Glomerular visceral epithelial cell (primary cell): ENCODE measurements around the gene SLC25A22.
A peak's percentile ranks its signal among the peaks of the same experiment; 100 is the strongest.

Source experiments
- DNase-seq: peaks from one replicate; pipeline ENCODE4 v3.0.0-alpha.2; 2016; ENCODE audit errors: extremely low spot score

The SLC25A22 gene

DNA sequence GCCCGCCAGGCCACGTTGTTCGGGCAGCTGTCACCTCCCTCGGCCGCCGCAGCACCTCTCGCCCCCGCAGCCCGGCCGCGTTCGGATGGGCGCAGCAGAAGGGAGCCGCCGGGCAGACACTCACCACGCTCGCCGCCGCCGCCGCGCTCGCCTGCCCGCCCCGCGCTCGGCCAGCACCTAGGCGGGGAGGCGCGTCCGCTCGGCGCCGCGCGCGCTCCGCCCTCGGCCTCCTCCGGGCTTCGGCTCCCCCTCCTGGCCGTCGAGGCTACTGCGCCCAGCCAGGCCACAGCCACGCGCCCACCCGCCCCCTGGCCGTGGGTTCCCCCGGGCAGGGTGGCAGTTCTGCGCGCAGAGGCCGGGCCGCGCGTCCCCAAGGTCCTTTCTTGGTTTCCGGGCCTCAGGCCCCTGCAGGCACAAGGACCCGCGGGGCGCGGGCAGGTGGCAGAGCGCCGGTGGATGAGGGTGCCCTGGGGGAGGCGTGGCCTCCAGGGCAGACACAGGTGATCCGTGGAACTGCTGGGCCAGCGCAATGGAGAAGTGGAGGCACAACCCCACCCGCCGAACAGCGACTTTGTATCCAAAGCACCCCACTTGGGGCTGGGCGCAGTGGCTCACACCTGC is at the start of gene SLC25A22:
TSS of gene SLC25A22 (minus strand) at position 189 of the 621 bp plus-strand sequence. CDS start 3,275 bp downstream, outside the sequence.
- peak; percentile 81 for DNase-seq

DNA sequence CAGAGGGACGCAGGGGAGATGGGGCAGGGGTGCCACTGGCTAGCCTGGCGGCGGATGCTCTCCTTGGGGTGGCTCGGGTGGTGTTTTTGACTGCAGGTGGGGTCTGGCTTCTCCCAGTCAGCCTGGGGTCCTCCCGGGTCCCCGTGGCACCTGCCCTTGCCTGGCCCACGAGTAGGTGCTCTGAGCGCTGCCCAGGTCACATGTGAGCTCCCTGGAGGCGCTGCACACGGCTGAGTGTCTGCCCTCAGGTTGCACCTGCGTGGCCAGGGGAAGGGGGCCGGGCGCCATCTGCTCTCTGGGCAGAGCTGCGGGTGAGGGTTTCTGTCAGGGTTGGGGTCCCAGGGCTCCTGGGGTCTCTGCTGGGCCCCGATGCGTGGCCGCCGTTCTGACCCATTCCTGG is 49.8 kb upstream of the SLC25A22 start:
- no peak for DNase-seq

DNA sequence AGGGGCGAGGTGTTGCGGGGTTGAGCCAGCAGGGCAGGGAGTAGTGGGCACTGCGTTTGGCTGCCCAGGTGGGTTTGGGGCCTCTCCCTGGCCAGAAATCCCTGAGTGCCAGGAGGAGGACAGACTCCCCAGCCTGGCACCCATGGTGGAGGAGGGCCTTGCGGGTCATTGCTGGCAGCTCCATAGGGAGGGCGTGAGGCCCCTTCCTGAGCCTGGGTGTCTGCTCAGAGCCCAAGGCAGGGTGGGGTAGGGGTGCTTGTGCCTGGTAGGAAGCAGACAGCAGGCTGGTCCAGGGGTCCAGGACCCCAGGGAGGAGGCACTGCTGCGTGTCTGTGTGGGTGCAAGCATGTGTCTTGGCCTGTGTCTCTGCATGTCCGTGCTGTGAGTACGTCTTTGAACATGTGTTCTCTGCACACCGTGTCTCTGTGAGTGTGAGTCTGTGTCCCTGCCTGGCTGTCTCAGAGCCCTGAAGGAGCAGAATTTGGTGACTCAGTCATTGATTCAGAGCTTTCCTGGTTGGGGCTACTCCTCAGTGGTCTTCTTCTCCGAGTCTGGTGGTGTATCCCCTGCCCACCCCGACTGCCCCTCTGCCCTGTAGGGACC is 48.5 kb upstream of the SLC25A22 start:
- no peak for DNase-seq

GRCh38 chr11:845872-846495 is 47.9 kb upstream of the SLC25A22 start:
- DNase-seq = peak; percentile 55

GRCh38 chr11:844693-845644 is 46.9 kb upstream of the SLC25A22 start:
- peak; percentile 94 for DNase-seq

DNA sequence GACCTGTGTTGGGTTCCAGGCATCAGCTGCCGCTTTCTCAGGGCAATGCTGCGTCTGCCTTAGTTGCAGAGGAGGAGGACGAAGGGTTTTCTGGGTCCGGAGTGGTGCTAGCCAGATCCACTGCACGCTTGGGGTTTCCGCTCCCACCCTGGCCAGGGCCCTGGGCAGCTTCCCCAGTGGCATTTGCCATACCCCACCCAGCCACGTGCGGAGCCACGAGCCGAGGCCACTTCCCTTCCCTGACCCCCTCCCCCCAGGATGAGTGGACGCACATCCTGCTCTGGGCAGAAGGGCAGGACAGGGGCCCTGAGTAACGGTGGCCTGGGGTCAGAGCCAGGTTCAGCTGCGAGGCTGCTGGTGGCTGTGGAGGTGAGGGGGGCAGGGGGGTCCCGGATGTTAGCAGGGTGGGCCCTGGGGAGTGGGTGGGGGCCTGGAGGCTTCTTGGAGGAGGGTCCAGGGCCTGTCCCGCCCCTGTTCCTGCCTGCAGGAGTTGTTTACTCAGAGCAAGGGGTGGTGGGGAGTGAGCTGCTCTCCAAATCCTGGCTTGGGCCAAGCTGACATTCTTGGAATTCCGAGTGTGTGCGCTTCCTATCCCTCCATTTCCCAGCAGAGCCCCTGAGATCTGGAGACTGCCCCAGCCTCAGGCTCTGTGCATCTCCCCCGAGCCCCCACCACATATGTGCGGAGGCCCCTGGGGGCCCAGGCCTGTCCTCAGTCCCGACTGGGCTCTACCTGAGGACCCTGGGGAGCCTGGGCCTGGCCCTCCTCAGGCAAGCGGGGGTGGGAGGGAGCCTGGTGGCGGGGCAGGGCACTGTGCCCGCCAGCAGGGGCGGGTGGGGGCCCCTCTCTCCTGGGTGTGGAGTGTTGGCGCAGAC is 46.0 kb upstream of the SLC25A22 start:
- peak; percentile 92 for DNase-seq

GRCh38 chr11:843086-843734 is 45.1 kb upstream of the SLC25A22 start:
- no peak for DNase-seq

- DNase-seq = peak; percentile 85
Observed at GRCh38 chr11:842370-843002, 44.4 kb upstream of the SLC25A22 start, which contains the start of the genes POLR2L and TSPAN4. TSS of gene POLR2L (minus strand) at chr11:842529. CDS start at chr11:842508, 21 bp downstream. TSS of gene TSPAN4 (plus strand) at chr11:842852. CDS start at chr11:850305, 7,453 bp downstream.

GRCh38 chr11:841981-842369 is 43.9 kb upstream of the SLC25A22 start:
- no peak for DNase-seq

- no peak for DNase-seq
Observed at GRCh38 chr11:839875-840617, 42.0 kb upstream of the SLC25A22 start.

- DNase-seq = no peak
Observed at GRCh38 chr11:839280-839623, 41.2 kb upstream of the SLC25A22 start.

DNA sequence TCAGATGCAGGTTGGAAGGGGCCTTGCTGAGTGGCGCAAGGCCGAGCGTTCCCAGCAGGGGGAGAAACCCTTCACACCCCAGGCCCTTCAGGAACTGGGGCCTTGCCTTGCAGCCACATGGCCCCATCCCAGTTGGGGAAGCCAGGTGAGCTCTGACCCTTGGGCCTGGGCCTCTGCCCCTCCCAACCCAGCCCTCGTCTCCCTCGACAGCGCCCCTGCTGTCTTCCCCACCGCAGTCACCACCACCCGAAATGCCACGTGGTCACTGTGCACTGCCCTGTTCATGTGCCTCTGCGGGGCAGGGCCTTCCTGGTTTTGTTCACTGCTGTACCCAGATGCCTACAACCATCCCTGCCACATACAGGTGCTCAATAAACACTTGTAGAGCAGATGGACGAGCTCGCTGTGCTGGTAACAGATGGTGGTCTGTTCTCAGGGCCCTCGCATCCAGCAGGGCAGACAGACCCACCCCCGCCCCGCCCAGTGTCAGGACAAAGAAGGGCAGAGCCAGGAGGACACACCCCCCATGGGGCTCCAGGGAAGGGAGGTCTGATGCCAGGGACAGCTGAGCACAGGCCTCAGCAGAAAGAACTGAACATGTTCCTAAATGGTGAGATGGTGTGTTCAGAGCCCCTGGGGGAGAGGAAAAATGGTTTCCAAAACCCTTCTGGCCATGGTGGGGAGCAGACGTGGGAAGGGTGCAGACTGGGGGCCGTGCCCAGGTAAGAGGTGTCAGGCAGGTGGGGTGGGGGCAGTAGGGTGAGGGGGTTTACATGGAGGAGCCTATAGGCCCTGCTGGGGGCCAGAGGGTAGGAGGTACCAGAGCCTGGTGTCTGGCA is 40.6 kb upstream of the SLC25A22 start:
- DNase-seq = no peak

GRCh38 chr11:837990-838307 is 39.9 kb upstream of the SLC25A22 start:
- no peak for DNase-seq

GRCh38 chr11:837189-837989 is 39.3 kb upstream of the SLC25A22 start:
- DNase-seq = no peak

- DNase-seq = no peak
Observed at GRCh38 chr11:836700-837099, 38.6 kb upstream of the SLC25A22 start.

GRCh38 chr11:836274-836673 is 38.2 kb upstream of the SLC25A22 start:
- DNase-seq = no peak
